Hepatic stellate cell (primary cell): ENCODE data around the gene PPP2R5E.

Source experiments
- DNase-seq: peaks from one replicate; pipeline ENCODE4 v3.0.0; 2011; ENCODE audit warnings: low spot score

PPP2R5E gene

DNA sequence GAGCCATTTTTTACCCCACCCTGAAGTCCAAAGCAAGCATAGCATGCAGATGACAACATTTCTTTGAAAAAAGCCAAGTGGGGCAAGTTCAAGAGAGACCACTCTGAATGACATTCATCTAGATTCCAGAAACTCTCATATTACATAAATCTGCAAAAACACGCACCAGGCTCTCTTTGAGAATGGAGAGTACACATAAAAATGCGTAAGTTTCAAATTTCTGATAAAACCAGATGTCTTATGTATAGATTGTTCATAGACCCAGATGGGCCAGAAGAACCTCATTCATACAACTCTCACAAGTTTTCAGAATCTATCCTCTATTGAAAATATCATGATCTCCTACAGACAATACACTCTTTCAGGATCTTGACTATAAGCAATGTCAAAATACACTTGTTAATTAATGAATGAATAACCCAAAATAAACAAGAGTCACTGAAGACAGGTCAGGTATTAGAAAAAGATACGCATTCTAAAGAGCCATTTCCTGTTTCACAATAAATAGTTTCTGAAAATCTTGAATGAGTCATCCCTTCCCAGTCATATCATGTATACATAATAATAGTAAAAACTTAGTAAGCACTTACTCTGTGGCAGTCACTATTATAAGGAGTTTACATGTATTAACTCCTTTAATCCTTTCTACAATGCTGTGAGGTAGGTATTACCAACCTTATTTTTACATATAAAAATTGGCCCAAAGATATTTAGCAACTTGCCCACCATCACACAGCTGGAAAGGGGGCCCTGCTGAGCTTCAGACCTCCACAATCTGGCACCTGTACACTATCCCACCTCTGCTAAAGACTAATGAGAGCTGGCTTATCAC, 72.0 kb downstream of the PPP2R5E start:
- peak; percentile 49 for DNase-seq

GRCh38 chr14:63468294-63468693, 74.9 kb downstream of the PPP2R5E start:
- no peak for DNase-seq

- DNase-seq, result no peak
Measured at GRCh38 chr14:63467440-63468072, 75.6 kb downstream of the PPP2R5E start.

GRCh38 chr14:63465347-63465746, 77.8 kb downstream of the PPP2R5E start:
- no peak for DNase-seq

- DNase-seq, result no peak
Measured at GRCh38 chr14:63460680-63461369, 82.4 kb downstream of the PPP2R5E start.

DNA sequence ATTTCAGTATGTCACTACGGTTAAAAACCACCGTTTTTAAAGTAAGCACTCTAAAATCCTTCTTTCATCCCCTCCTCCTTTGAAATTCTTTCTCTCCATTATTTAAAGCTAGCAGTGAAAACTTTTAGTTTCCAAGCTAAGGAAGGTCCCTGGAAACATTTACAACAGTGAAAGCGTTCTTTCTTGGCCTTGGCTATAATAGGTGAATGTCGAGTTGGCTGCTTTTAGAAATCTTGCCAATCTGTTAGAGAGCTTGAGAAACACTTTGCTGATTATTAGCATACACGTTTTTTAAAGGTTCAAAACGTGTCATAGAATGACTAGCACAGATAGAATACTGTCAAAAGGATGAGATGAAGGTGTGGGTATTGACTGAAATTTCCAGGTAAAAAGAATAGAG, 83.4 kb downstream of the PPP2R5E start:
- DNase-seq, result no peak

GRCh38 chr14:63457498-63457897, 85.7 kb downstream of the PPP2R5E start:
- DNase-seq, result no peak

GRCh38 chr14:63454863-63455622, 88.1 kb downstream of the PPP2R5E start:
- peak; percentile 16 for DNase-seq

GRCh38 chr14:63454436-63454835, 88.7 kb downstream of the PPP2R5E start:
- DNase-seq, result no peak

- no peak for DNase-seq
Measured at GRCh38 chr14:63453443-63453936, 89.7 kb downstream of the PPP2R5E start.

DNA sequence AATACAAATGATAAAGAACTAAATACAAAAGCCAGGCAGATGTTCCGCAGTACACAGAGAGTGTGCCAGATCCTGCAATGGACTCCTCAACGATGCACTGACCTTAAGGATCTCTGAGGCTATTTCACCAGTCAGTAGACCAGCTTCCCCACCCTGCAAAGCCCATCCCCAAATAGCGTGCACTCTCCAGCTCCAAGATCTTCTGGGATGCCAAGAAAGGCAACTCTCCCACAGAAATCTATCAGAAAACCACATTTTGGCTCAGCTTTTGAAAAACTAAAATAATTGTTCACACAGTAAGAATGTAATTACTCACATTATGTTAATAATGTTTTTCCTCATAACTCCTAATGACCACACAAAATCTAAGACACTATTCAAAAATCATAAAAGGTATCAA, 90.4 kb downstream of the PPP2R5E start:
- no peak for DNase-seq

DNA sequence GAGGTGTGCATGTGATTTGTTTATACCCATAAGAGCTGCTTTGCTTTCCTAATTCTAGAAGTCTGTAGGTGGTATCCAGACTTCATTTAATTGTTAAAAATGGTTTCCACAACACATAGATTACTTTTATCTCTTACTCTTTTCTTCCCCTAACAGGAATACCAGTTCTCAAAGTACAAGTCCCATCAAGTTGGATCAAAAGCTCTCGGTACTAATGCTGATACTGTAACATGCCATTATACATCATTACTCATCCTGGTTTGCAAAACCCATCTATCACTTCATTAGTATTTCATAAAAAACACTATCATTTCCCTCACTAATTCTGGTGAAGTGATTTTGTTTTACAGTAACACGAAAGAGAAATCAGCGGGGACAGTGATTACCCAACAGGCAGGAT, 94.3 kb downstream of the PPP2R5E start:
- DNase-seq, result no peak

GRCh38 chr14:63444588-63444987, 98.6 kb downstream of the PPP2R5E start:
- no peak for DNase-seq

DNA sequence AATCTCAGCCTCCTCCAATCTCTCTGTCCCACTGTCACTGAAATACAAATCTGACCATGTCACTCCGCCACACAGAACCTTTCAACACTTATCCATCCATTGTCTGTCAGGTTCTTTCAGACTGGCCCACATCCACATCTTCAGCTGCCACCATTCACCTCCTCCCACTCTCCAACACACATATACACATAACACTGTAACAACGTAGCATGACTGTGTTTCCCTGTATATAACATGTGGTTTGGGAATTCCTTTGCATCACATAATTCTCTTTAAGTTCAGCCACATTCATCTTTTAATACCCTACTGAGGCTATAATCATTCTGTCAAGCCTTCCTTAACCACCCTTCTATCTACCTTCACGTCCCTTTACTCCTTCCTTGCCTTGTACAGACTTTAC, 99.2 kb downstream of the PPP2R5E start:
- no peak for DNase-seq

DNA sequence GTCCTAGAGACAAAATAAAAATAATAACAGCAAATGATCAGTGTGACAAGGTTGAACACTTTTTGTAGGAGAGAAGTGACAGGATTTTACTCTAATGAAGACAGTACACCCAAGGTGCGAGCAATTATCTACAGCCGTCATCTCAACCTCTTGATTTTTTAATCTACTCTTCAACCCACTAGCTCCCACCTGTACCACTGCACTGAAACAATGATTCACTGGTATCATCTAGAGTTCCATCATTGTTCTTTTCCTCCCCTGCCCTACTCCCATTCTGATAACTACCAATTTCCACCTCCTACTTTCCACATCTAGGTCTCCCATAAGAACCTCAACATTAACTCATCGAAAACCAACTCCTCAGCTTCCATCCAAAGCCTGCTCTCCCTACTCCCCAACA, 99.8 kb downstream of the PPP2R5E start:
- DNase-seq, result no peak

DNA sequence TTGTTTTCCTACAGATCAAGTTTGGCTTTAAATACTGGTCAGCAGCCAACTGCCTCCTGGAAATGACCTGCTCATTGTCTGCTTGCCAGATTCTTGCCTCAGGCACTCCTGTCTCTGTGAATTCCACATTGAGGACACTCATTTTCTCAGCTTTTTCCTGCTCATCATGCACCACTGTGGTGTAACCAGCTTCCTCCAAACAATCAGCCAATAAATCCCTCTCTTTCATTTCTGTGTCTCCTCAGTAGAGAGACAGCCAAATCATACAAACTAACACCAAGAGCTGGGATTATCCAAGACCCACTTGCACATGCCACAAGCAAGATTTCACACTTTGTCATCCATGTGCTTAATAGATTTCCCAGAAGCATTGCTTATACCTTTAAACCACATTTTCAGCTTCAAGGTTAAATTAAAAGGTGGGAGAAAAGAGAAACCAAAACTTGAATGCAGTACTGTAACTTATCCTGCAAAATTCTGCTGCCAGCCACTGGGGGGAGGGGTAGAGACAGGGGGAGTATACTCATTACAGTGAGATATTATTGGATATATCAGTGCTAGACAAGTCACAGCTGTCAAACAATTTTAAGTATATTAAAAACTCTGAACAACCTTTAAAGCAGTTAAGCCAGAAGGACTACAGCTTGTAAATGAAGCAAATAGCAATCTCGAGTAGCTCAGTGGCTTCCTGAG, 105.0 kb downstream of the PPP2R5E start:
- peak; percentile 61 for DNase-seq

DNA sequence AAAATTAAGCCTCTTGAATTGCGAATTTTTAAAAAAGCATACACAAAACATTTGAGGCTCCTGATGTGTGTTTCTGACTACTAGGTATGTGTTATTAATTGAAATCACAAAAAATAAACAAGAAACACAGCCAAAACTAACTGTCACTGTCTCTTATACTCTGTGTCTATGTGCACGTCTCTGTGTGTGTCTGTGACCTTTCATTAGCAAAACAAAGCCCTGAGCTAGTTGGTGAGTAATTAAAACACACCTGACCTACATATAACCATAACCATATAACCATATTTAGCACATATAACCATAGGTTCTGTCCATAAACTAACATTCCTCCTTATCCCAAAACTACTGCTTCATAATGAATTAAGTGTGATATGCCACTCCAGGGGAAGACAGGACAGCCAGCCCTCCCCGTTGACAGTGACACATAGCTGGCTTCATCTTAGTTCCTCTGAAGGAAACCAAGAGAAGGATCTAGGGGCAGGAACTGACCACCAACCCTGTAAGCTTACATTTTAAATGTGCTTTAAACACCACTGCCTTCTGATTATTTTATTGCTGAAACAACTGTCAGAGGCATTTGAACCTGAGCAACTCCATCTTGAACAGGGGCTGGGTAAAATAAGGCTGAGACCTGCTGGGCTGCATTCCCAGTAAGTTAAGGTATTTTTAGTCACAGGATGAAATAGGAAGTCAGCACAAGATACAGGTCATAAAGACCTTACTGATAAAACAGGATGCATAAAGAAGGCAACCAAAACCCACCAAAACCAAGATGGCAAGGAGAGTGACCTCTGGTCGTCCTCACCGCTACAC, 106.7 kb downstream of the PPP2R5E start:
- no peak for DNase-seq

- peak; percentile 63 for DNase-seq
Measured at GRCh38 chr14:63435838-63436237, 107.3 kb downstream of the PPP2R5E start.

GRCh38 chr14:63435204-63435603, 108.0 kb downstream of the PPP2R5E start:
- DNase-seq, result no peak

DNA sequence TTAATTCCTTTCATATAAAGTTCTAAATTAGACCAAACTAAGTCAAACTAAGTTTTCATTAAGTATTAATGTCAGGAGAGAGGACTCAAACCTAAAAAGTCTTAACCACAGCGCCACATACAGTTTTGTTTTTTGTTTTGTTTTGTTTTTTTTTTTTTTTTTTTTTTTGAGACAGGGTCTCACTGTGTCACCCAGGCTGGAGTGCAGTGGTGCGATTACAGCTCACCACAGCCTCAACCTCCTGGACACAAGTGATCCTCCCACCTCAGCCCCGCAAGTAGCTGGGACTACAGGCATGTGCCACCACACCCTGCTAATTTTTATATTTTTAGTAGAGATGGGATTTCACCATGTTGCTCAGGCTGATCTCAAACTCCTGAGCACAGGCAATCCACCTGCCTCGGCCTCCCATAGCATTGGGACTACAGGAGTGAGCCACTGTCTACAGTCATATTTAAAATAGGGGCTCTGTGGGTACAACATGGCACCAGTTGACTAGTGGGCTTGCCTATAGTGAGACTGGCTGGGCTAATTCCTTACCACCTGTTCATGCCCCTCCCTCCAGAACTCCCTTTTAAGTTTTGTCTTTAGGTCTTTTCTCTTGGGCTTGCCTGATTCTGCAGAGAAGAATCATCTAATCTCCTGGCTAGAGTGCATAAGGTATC, 110.2 kb downstream of the PPP2R5E start:
- no peak for DNase-seq
